ENCODE results near the gene BICDL2.

DNA sequence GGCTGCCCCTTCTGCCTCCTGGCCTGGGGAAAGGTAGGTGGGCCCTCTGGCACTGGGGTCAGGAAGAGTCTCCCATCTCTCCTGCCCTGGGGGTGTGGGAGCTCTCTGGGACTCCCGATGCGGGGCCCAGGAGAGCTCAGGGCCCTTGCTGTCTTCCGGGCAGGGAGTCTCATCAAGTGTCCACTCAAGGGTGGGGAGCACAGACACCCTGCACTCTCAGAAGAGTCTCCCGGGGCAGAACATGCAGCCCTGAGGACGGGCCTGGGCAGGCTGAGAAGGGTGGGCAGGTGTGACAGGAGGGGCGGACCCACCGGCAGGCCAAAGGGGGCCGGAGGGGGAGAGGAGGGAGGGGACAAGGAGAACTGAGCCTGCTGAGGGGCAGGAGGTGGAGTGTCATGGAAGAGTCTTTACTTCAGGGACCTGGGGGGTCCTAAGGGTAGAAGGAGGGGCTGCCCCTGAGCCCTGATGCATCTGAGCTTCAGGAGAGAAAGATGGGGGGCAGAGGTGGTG is 48.1 kb downstream of the BICDL2 start:
- no peak for TF ChIP-seq TAF1 (IDR thresholded peaks at IDR 0.05; ENCODE audit: borderline replicate concordance, low read depth, low read length)
- TF ChIP-seq, protein P1, sequence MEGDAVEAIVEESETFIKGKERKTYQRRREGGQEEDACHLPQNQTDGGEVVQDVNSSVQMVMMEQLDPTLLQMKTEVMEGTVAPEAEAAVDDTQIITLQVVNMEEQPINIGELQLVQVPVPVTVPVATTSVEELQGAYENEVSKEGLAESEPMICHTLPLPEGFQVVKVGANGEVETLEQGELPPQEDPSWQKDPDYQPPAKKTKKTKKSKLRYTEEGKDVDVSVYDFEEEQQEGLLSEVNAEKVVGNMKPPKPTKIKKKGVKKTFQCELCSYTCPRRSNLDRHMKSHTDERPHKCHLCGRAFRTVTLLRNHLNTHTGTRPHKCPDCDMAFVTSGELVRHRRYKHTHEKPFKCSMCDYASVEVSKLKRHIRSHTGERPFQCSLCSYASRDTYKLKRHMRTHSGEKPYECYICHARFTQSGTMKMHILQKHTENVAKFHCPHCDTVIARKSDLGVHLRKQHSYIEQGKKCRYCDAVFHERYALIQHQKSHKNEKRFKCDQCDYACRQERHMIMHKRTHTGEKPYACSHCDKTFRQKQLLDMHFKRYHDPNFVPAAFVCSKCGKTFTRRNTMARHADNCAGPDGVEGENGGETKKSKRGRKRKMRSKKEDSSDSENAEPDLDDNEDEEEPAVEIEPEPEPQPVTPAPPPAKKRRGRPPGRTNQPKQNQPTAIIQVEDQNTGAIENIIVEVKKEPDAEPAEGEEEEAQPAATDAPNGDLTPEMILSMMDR (IDR thresholded peaks at IDR 0.05): no peak
- TF ChIP-seq SMC3 (IDR thresholded peaks at IDR 0.05; ENCODE audit: low read depth, low read length): no peak
- TF ChIP-seq YY1 (IDR thresholded peaks at IDR 0.05; ENCODE audit: low read depth): no peak
- TF ChIP-seq, protein P2, sequence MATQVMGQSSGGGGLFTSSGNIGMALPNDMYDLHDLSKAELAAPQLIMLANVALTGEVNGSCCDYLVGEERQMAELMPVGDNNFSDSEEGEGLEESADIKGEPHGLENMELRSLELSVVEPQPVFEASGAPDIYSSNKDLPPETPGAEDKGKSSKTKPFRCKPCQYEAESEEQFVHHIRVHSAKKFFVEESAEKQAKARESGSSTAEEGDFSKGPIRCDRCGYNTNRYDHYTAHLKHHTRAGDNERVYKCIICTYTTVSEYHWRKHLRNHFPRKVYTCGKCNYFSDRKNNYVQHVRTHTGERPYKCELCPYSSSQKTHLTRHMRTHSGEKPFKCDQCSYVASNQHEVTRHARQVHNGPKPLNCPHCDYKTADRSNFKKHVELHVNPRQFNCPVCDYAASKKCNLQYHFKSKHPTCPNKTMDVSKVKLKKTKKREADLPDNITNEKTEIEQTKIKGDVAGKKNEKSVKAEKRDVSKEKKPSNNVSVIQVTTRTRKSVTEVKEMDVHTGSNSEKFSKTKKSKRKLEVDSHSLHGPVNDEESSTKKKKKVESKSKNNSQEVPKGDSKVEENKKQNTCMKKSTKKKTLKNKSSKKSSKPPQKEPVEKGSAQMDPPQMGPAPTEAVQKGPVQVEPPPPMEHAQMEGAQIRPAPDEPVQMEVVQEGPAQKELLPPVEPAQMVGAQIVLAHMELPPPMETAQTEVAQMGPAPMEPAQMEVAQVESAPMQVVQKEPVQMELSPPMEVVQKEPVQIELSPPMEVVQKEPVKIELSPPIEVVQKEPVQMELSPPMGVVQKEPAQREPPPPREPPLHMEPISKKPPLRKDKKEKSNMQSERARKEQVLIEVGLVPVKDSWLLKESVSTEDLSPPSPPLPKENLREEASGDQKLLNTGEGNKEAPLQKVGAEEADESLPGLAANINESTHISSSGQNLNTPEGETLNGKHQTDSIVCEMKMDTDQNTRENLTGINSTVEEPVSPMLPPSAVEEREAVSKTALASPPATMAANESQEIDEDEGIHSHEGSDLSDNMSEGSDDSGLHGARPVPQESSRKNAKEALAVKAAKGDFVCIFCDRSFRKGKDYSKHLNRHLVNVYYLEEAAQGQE (IDR thresholded peaks at IDR 0.05; ENCODE audit: low read depth, low read length): no peak
- no peak for TF ChIP-seq POLR2AphosphoS5 (IDR thresholded peaks at IDR 0.05; ENCODE audit: low read depth, low read length)
- no peak for TF ChIP-seq RFX5 (IDR thresholded peaks at IDR 0.05; ENCODE audit: low read length)
- no peak for TF ChIP-seq TEAD4 (IDR thresholded peaks at IDR 0.05; ENCODE audit: borderline replicate concordance, insufficient read depth)
- TF ChIP-seq, protein P3, sequence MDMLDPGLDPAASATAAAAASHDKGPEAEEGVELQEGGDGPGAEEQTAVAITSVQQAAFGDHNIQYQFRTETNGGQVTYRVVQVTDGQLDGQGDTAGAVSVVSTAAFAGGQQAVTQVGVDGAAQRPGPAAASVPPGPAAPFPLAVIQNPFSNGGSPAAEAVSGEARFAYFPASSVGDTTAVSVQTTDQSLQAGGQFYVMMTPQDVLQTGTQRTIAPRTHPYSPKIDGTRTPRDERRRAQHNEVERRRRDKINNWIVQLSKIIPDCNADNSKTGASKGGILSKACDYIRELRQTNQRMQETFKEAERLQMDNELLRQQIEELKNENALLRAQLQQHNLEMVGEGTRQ (IDR thresholded peaks at IDR 0.05; ENCODE audit: borderline replicate concordance, low read depth, low read length): no peak
- no peak for TF ChIP-seq SIN3A (IDR thresholded peaks at IDR 0.05; ENCODE audit: borderline replicate concordance, low read depth, low read length)
- TF ChIP-seq FOSL2 (IDR thresholded peaks at IDR 0.05; ENCODE audit: borderline replicate concordance, low read depth): no peak
- TF ChIP-seq RXRA (IDR thresholded peaks at IDR 0.05; ENCODE audit: borderline replicate concordance, low read depth): no peak

Measured in SK-N-SH (cell line).